RWPE2 (cell line): Measurements from ENCODE around the gene NSUN7.

Source experiments
- ATAC-seq: fragments of 200-7000 bp; cut with Tn5 transposase; 3 replicates; pipeline ENCODE4 v1.9.1; 2021; ENCODE audit warnings: low read depth
- DNase-seq: peaks from one replicate; pipeline ENCODE4 v3.0.0-alpha.2; 2020; ENCODE audit warnings: low spot score
- H3K27ac ChIP-seq: fragments of 450-650 bp; 2 replicates; pipeline ENCODE4 v1.5.1; 2017; ENCODE audit warnings: mild to moderate bottlenecking; ENCODE audit not compliant: poor library complexity, severe bottlenecking
- H3K27me3 ChIP-seq: fragments of 250-450 bp; sonication (Bioruptor Pico); 2 replicates; pipeline ENCODE4 v1.5.1; 2021; ENCODE audit warnings: mild to moderate bottlenecking, moderate library complexity; ENCODE audit not compliant: insufficient read depth, poor library complexity, severe bottlenecking
- H3K36me3 ChIP-seq: fragments of 250-450 bp; sonication (Bioruptor Pico); 2 replicates; pipeline ENCODE4 v1.5.1; 2020; ENCODE audit warnings: low read depth, mild to moderate bottlenecking, moderate library complexity
- H3K4me1 ChIP-seq: fragments of 250-450 bp; sonication (Bioruptor Pico); 2 replicates; pipeline ENCODE4 v1.5.1; 2021; ENCODE audit warnings: mild to moderate bottlenecking, moderate library complexity; ENCODE audit not compliant: insufficient read depth, poor library complexity, severe bottlenecking
- H3K4me3 ChIP-seq: fragments of 250-450 bp; sonication (Bioruptor Pico); 2 replicates; pipeline ENCODE4 v1.5.1; 2021; ENCODE audit warnings: mild to moderate bottlenecking, moderate library complexity; ENCODE audit not compliant: severe bottlenecking
- H3K9me3 ChIP-seq: fragments of 250-450 bp; sonication (Bioruptor Pico); 2 replicates; pipeline ENCODE4 v1.5.1; 2021; ENCODE audit warnings: mild to moderate bottlenecking, moderate library complexity; ENCODE audit not compliant: severe bottlenecking
- CTCF ChIP-seq: fragments of 450-650 bp; IDR thresholded peaks from one replicate; pipeline ENCODE4 v1.5.1; 2017; ENCODE audit warnings: mild to moderate bottlenecking, moderate library complexity; ENCODE audit not compliant: poor library complexity, severe bottlenecking

The NSUN7 gene

GRCh38 chr4:40820101-40820500, 70.3 kb downstream of the NSUN7 start:
- DNase-seq (no peak), ATAC-seq (no peak)
- no peak overlapping the region for H3K4me3 ChIP-seq
- H3K9me3 ChIP-seq: no peaks in the 10 kb centered on the region
- H3K27ac ChIP-seq: no peak overlapping the region
- TF ChIP-seq CTCF: no peak
- H3K36me3 ChIP-seq: peaks cover 76% of the 10 kb centered on the region
- no peaks in the 10 kb centered on the region for H3K27me3 ChIP-seq
- no peaks in the 10 kb centered on the region for H3K4me1 ChIP-seq

- DNase-seq: no peak
- peaks cover 78% of the 10 kb centered on the region for H3K36me3 ChIP-seq
- H3K27ac ChIP-seq: no peak overlapping the region
- no peaks in the 10 kb centered on the region for H3K4me1 ChIP-seq
- H3K9me3 ChIP-seq: no peaks in the 10 kb centered on the region
- TF ChIP-seq CTCF: no peak
- no peak for ATAC-seq
- no peak overlapping the region for H3K4me3 ChIP-seq
- H3K27me3 ChIP-seq: no peaks in the 10 kb centered on the region
These were observed 72.8 kb downstream of the NSUN7 start for GRCh38 chr4:40822420-40823166.

- no peaks in the 10 kb centered on the region for H3K27me3 ChIP-seq
- ATAC-seq (no peak), DNase-seq (no peak)
- H3K4me1 ChIP-seq: no peaks in the 10 kb centered on the region
- peaks cover 77% of the 10 kb centered on the region for H3K36me3 ChIP-seq
- TF ChIP-seq CTCF: no peak
- H3K9me3 ChIP-seq: no peaks in the 10 kb centered on the region
- no peak overlapping the region for H3K27ac ChIP-seq
- no peak overlapping the region for H3K4me3 ChIP-seq
These were observed 75.5 kb downstream of the NSUN7 start for GRCh38 chr4:40825014-40825838.

DNA sequence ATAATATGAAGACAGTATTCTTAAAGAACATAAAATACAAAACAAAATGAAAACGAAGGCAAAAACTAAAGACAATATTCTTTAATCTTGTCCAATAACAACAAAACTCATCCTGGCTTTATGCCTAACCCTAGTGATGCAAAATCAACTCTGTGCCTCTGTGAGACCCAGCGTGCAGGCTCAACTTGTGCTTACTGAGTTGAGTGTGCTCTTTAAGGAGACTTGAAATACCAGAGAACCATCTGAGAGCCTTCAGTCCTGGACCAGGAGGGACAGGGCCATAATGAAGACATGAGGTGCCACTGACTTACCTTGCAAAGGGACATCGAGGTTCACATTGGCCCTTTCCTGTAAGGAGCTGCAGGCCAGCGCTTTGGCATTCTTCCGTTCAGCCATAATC, 77.1 kb downstream of the NSUN7 start:
- no peak for TF ChIP-seq CTCF
- DNase-seq (no peak), ATAC-seq (no peak)
- Histone ChIP-seq H3K27ac (no peak overlapping the region), H3K27me3 (no peaks in the 10 kb centered on the region), H3K9me3 (no peaks in the 10 kb centered on the region), H3K36me3 (peaks cover 66% of the 10 kb centered on the region), H3K4me3 (no peak overlapping the region), H3K4me1 (no peaks in the 10 kb centered on the region)
